Measurements from ENCODE around the gene RYK. TPM values are rescaled to one million over a fixed set of nuclear protein-coding genes. Genes with fewer than 3 reads are reported as not detected.

The RYK gene
- total RNA-seq, 4 donors from 2014 or later, result 29.3 to 75.5 (median 39.1) TPM

DNA sequence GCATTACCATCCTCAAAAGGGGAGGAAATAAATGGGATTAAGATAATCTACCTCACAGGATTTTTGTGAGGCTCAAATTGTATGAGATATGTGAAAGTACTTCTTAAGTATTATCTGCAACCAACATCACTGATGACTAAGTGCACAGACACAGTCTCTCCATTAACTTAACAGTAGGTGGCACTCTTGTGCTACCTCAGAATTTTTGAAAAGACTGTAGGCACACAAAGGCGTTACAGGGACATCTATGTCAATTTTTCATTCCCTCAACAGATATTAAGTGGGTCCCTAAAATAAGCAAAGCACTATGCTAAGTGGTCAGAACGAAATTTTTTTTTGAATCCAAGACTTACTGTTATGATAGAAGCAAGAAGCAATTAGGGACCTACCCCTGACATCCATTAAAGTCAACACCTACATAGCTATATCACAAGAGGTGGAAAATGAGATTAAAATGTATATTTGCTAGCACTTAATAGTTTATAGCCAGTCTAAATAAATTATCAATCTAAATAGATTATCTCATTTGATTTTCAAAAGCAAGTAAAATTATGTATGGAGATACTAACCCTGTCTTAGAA lies 52.9 kb downstream of the RYK start:
- Histone ChIP-seq H3K4me3 (no peak overlapping the region), H3K9me3 (no peaks in the 10 kb centered on the region), H3K27ac (no peak overlapping the region), H3K4me1 (peaks cover 6 to 17% (median 11%) of the 10 kb centered on the region in 3 donors), H3K36me3 (peaks cover 0 to 85% (median 3%) of the 10 kb centered on the region in 3 donors), H3K27me3 (no peaks in the 10 kb centered on the region)
- no peak for DNase-seq
- no peak for TF ChIP-seq POLR2A (IDR thresholded peaks at IDR 0.05)
- TF ChIP-seq, protein P1, sequence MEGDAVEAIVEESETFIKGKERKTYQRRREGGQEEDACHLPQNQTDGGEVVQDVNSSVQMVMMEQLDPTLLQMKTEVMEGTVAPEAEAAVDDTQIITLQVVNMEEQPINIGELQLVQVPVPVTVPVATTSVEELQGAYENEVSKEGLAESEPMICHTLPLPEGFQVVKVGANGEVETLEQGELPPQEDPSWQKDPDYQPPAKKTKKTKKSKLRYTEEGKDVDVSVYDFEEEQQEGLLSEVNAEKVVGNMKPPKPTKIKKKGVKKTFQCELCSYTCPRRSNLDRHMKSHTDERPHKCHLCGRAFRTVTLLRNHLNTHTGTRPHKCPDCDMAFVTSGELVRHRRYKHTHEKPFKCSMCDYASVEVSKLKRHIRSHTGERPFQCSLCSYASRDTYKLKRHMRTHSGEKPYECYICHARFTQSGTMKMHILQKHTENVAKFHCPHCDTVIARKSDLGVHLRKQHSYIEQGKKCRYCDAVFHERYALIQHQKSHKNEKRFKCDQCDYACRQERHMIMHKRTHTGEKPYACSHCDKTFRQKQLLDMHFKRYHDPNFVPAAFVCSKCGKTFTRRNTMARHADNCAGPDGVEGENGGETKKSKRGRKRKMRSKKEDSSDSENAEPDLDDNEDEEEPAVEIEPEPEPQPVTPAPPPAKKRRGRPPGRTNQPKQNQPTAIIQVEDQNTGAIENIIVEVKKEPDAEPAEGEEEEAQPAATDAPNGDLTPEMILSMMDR (IDR thresholded peaks at IDR 0.05), result peak in 5 of 6 experiments; percentile 56 to 83 (median 68)
- intact Hi-C loops (cut with DNase I), result no loop called here
- 0 to 12% methylated on average over 2 of the region's 2 CpGs for WGBS, 2 donors

DNA sequence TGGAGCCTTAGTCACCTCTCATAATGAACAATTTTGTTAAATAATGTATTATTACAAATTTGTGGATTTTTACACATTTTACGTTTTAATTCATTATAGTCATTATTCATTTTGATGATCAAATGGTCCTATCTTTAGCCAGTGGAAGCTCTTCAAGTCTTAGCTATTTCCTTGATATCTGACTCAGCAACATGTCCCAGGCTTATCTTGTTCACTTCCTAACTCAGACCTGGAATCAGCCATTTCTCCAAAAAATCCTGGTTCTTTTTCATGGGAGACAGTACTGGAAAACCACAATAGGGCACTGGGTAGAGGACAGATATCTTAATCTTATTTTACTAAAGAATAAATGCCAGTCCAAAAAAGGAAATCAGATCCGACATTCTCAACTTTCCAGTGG lies 56.4 kb downstream of the RYK start:
- H3K9me3 ChIP-seq, result no peaks in the 10 kb centered on the region
- no peak overlapping the region for H3K4me3 ChIP-seq
- intact Hi-C loops (cut with DNase I), result no loop called here
- TF ChIP-seq POLR2A (IDR thresholded peaks at IDR 0.05), result no peak
- TF ChIP-seq, protein P1 (IDR thresholded peaks at IDR 0.05), result no peak
- no peak for DNase-seq
- no peak overlapping the region for H3K27ac ChIP-seq
- H3K27me3 ChIP-seq, result no peaks in the 10 kb centered on the region
- peaks cover 0 to 78% (median 0%) of the 10 kb centered on the region in 3 donors for H3K36me3 ChIP-seq
- no peaks in the 10 kb centered on the region for H3K4me1 ChIP-seq
- WGBS, 2 donors, result 83 to 96% methylated on average over 2 of the region's 2 CpGs

DNA sequence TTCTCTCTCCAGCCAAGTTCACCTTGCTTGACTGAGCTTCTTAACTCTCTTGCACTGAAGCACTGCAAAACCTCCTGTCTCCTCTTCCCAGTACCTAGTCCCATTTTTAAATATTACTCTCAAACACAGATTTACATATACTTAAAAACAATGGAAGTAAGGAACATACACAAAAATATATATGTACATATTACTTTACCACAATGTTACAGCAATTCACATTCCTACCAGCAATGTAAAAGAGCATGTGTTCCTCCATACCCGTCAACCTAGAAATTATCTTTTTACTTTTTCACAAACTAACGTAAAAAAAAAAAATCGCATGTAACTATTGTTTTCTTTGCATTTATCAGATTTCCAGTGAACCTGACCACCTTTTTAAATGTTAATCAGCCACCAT lies 60.4 kb downstream of the RYK start:
- intact Hi-C loops (cut with DNase I), result no loop called here

DNA sequence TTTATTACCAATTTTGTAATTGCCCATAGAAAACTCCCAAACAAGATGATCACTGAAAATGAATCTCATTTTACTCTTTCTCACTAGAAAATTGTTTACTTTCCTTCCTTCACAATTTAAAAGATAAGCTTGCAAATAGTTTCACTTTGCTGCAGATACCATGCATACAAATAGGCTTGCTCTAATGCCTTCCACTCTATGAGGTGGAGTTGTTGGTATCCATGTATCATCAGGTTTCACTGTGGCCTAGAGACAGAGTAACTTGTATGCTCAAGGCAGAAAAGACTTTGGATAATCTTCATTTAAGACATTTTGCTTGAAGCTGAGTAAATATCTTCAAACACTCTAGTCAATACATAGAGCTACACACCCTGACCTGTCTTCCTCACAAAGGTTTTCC lies 60.8 kb downstream of the RYK start:
- Histone ChIP-seq H3K27ac (no peak overlapping the region), H3K27me3 (no peaks in the 10 kb centered on the region), H3K4me1 (no peaks in the 10 kb centered on the region), H3K4me3 (no peak overlapping the region), H3K9me3 (no peaks in the 10 kb centered on the region), H3K36me3 (peaks cover 0 to 85% (median 0%) of the 10 kb centered on the region in 3 donors)
- no peak for DNase-seq
- TF ChIP-seq POLR2A (IDR thresholded peaks at IDR 0.05), result no peak
- TF ChIP-seq, protein P1 (IDR thresholded peaks at IDR 0.05), result no peak
- intact Hi-C loops (cut with DNase I), result no loop called here

More for the DNA sequence above, 60.4 kb downstream of the RYK start:
- 92 to 95% methylated on average over 3 of the region's 3 CpGs for WGBS, 2 donors
- H3K9me3 ChIP-seq, result no peaks in the 10 kb centered on the region
- no peak overlapping the region for H3K27ac ChIP-seq
- no peak overlapping the region for H3K4me3 ChIP-seq
- TF ChIP-seq POLR2A (IDR thresholded peaks at IDR 0.05), result no peak
- peaks cover 0 to 88% (median 0%) of the 10 kb centered on the region in 3 donors for H3K36me3 ChIP-seq
- H3K27me3 ChIP-seq, result no peaks in the 10 kb centered on the region
- H3K4me1 ChIP-seq, result no peaks in the 10 kb centered on the region
- no peak for DNase-seq

DNA sequence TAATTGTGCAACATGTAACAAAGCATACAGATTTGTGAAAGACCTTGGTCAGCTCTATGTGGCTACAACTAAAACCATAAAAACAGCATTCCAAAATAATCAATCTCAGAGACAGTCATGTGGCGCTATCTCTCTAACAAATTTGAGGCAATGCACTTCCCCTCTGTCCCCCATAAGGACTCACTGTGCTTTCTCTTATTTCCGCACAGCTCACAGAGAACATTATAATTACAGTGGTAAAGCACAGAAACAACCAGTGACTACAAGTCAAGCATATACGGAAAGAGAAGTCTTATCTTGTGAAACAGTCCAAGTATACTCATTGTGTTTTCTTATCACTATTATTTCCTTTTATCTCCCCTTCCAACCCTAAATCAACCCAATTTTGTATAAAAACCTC lies 64.3 kb downstream of the RYK start:
- DNase-seq, result no peak
- Histone ChIP-seq H3K9me3 (no peaks in the 10 kb centered on the region), H3K36me3 (peaks cover 0 to 70% (median 0%) of the 10 kb centered on the region in 3 donors), H3K4me1 (no peaks in the 10 kb centered on the region), H3K27ac (no peak overlapping the region), H3K4me3 (no peak overlapping the region), H3K27me3 (no peaks in the 10 kb centered on the region)
- 82 to 85% methylated on average over 3 of the region's 3 CpGs for WGBS, 2 donors
- TF ChIP-seq, protein P1 (IDR thresholded peaks at IDR 0.05), result no peak
- no peak for TF ChIP-seq POLR2A (IDR thresholded peaks at IDR 0.05)
- intact Hi-C loops (cut with DNase I), result no loop called here

DNA sequence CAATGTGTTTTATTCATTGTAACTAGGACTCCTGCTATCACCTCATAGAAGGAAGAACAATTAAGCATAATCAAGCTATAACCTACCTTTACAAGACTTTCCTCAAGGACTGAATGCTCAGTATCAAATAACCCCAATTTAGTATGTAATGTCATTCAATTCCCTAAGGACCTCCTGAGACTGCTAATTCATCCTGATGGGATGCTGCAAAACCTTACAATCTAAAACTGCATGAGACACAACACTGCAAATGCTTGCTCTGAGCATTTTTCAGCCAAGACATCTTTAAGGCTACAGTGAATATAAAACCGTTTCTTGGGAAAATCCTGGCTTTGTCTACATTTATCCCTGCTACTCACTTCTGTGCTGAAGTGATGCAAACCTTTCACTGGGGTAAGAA lies 69.9 kb downstream of the RYK start:
- intact Hi-C loops (cut with DNase I), result no loop called here
- TF ChIP-seq POLR2A (IDR thresholded peaks at IDR 0.05), result no peak
- TF ChIP-seq, protein P1 (IDR thresholded peaks at IDR 0.05), result no peak
- no peaks in the 10 kb centered on the region for H3K27me3 ChIP-seq
- no peaks in the 10 kb centered on the region for H3K4me1 ChIP-seq
- no peak overlapping the region for H3K27ac ChIP-seq
- no peak for DNase-seq
- WGBS, 2 donors, result 65 to 79% methylated on average over 1 of the region's 1 CpG
- no peaks in the 10 kb centered on the region for H3K9me3 ChIP-seq
- no peak overlapping the region for H3K4me3 ChIP-seq
- H3K36me3 ChIP-seq, result peaks cover 0 to 73% (median 0%) of the 10 kb centered on the region in 3 donors

All from esophagus squamous epithelium (tissue), 5 donors.